HepG2 (cell line): ENCODE data around the gene CES2. TPM values are rescaled to one million over a fixed set of nuclear protein-coding genes. Genes with fewer than 3 reads are reported as not detected.

ENCODE experiments used
- GZF1 ChIP-seq: sonication (generic); formaldehyde crosslinking; IDR thresholded peaks from 2 replicates; pipeline ENCODE4 v1.5.1; 2020; ENCODE audit warnings: mild to moderate bottlenecking, missing genetic modification reagents
- KDM2A ChIP-seq: sonication (generic); formaldehyde crosslinking; IDR thresholded peaks from 2 replicates; pipeline ENCODE4 v1.4.0; 2020; ENCODE audit warnings: low read depth, missing genetic modification reagents, borderline replicate concordance
- KDM5B ChIP-seq: sonication (generic); formaldehyde crosslinking; IDR thresholded peaks from 2 replicates; pipeline ENCODE4 v1.4.0; 2020; ENCODE audit warnings: missing genetic modification reagents, mild to moderate bottlenecking, borderline replicate concordance
- LRRFIP1 ChIP-seq: sonication (generic); formaldehyde crosslinking; conservative IDR thresholded peaks from 2 replicates; pipeline ENCODE4 v1.4.0; 2020; ENCODE audit warnings: missing genetic modification reagents
- TCF12 ChIP-seq, 2 experiments: fragments of 450-650 bp in 1 of 2; sonication (generic) in 1 of 2; formaldehyde crosslinking in 1 of 2; IDR thresholded peaks; 2 replicates each; pipeline versions ENCODE4 v1.6.1 to v1.8.0; 2017 to 2022; ENCODE audit warnings: antibody characterized with exemption in 1 of 2, mild to moderate bottlenecking in 1 of 2, missing genetic modification reagents in 1 of 2, moderate library complexity in 1 of 2
- THAP8 ChIP-seq: sonication (generic); formaldehyde crosslinking; IDR thresholded peaks from 2 replicates; pipeline ENCODE4 v1.5.1; 2020; ENCODE audit warnings: missing genetic modification reagents, mild to moderate bottlenecking, borderline replicate concordance
- ZNF777 ChIP-seq: sonication (generic); formaldehyde crosslinking; IDR thresholded peaks from 2 replicates; pipeline ENCODE4 v1.4.0; 2020; ENCODE audit warnings: missing genetic modification reagents
- polyA plus RNA-seq, 8 experiments: library from polyadenylated mRNA; depleted of rRNA in 3 of 8; stranded (reverse) in 7 of 8; unstranded in 1 of 8; fragments of >200 nt; fragmentation: Illumina TruSeq in 4 of 8; extraction: Trizol in 4 of 8; gene quantifications; 2 replicates each; pipeline versions ENCODE4 v1.2.1 to v1.2.3, GENCODE V29; 2011 to 2016; ENCODE audit warnings: low read depth in 4 of 8, missing spikeins in 1 of 8, mixed read lengths in 1 of 8; ENCODE audit not compliant: insufficient read depth in 1 of 8
- total RNA-seq, 5 experiments: library from RNA; depleted of rRNA; stranded (reverse); fragments of >200 nt; fragmentation: Illumina TruSeq; extraction: Trizol; gene quantifications; 2 replicates each; pipeline ENCODE4 v1.2.3, GENCODE V29; 2016; ENCODE audit warnings: low read depth in 1 of 5
- TF ChIP-seq, protein P1 (sequence below): sonication (generic); formaldehyde crosslinking; IDR thresholded peaks from one replicate; pipeline ENCODE4 v1.5.1; 2020; ENCODE audit warnings: mild to moderate bottlenecking, missing genetic modification reagents; ENCODE audit errors: not compliant biosample characterization
- TF ChIP-seq, protein P2 (sequence below): sonication (generic); formaldehyde crosslinking; IDR thresholded peaks from 2 replicates; pipeline ENCODE4 v1.4.0; 2020; ENCODE audit warnings: missing genetic modification reagents
- TF ChIP-seq, protein P3 (sequence below): sonication (generic); formaldehyde crosslinking; IDR thresholded peaks from 2 replicates; pipeline ENCODE4 v1.4.0; 2020; ENCODE audit warnings: missing genetic modification reagents, borderline replicate concordance
- TF ChIP-seq, protein P4 (sequence below): sonication (generic); formaldehyde crosslinking; IDR thresholded peaks from 2 replicates; pipeline ENCODE4 v1.4.0; 2020; ENCODE audit warnings: missing genetic modification reagents, low read depth, mild to moderate bottlenecking, borderline replicate concordance

Gene CES2
- total and polyA plus RNA-seq, 2 of the 13 experiments (the other 11 are each of a cell fraction or from before 2014, with no cell fraction given): 50.6 to 63.8 TPM

DNA sequence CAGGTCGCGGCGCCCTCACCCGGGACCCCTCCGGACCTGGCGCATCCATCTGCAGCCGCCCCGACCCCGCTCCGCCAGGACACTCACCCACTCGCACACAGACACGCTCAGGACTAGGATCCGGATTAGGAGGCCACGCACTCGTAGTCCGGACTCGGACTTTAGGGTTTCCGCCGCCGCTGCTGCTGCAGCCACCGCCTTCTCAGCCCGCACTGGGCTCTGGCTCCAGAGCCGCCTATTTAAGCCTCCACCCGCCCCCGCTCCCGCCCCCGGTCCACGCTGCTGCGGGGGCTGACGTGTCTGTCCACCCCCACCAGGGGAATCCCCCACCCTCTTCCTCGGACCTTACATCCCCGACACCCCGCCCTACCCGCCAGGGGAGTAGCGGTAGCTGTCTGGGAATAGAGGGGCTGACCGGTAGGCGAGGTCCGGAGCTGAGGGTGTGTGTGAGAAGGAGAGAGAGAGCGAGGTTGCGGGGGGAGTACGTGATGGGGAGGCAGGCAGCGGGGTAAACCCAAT, 9.9 kb upstream of the CES2 start, which contains the start of gene RRAD (continued):
- TF ChIP-seq, protein P1, sequence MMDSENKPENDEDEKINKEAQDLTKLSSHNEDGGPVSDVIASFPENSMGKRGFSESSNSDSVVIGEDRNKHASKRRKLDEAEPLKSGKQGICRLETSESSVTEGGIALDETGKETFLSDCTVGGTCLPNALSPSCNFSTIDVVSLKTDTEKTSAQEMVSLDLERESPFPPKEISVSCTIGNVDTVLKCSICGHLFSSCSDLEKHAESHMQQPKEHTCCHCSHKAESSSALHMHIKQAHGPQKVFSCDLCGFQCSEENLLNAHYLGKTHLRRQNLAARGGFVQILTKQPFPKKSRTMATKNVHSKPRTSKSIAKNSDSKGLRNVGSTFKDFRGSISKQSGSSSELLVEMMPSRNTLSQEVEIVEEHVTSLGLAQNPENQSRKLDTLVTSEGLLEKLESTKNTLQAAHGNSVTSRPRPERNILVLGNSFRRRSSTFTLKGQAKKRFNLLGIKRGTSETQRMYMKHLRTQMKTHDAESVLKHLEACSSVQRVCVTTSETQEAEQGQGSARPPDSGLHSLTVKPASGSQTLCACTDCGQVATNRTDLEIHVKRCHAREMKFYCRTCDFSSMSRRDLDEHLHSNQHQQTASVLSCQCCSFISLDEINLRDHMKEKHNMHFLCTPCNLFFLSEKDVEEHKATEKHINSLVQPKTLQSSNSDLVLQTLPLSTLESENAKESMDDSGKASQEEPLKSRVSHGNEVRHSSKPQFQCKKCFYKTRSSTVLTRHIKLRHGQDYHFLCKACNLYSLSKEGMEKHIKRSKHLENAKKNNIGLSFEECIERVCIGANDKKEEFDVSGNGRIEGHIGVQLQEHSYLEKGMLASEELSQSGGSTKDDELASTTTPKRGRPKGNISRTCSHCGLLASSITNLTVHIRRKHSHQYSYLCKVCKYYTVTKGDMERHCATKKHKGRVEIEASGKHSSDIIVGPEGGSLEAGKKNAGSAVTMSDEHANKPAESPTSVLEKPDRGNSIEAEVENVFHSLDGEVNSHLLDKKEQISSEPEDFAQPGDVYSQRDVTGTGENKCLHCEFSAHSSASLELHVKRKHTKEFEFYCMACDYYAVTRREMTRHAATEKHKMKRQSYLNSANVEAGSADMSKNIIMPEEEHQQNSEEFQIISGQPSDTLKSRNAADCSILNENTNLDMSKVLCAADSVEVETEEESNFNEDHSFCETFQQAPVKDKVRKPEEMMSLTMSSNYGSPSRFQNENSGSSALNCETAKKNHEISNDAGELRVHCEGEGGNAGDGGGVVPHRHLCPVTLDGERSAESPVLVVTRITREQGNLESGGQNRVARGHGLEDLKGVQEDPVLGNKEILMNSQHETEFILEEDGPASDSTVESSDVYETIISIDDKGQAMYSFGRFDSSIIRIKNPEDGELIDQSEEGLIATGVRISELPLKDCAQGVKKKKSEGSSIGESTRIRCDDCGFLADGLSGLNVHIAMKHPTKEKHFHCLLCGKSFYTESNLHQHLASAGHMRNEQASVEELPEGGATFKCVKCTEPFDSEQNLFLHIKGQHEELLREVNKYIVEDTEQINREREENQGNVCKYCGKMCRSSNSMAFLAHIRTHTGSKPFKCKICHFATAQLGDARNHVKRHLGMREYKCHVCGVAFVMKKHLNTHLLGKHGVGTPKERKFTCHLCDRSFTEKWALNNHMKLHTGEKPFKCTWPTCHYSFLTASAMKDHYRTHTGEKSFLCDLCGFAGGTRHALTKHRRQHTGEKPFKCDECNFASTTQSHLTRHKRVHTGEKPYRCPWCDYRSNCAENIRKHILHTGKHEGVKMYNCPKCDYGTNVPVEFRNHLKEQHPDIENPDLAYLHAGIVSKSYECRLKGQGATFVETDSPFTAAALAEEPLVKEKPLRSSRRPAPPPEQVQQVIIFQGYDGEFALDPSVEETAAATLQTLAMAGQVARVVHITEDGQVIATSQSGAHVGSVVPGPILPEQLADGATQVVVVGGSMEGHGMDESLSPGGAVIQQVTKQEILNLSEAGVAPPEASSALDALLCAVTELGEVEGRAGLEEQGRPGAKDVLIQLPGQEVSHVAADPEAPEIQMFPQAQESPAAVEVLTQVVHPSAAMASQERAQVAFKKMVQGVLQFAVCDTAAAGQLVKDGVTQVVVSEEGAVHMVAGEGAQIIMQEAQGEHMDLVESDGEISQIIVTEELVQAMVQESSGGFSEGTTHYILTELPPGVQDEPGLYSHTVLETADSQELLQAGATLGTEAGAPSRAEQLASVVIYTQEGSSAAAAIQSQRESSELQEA (CRISPR knock-in tag): peak; percentile 46
- TF ChIP-seq KDM5B: peak; percentile 50
- TF ChIP-seq TCF12 (IDR thresholded peaks at IDR 0.05): no peak
- TF ChIP-seq TCF12 (CRISPR knock-in tag; IDR thresholded peaks at IDR 0.05): 0 out of 2 replicates have a peak, but pooled peaks have one; percentile 21
- TF ChIP-seq, protein P2, sequence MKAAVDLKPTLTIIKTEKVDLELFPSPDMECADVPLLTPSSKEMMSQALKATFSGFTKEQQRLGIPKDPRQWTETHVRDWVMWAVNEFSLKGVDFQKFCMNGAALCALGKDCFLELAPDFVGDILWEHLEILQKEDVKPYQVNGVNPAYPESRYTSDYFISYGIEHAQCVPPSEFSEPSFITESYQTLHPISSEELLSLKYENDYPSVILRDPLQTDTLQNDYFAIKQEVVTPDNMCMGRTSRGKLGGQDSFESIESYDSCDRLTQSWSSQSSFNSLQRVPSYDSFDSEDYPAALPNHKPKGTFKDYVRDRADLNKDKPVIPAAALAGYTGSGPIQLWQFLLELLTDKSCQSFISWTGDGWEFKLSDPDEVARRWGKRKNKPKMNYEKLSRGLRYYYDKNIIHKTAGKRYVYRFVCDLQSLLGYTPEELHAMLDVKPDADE (CRISPR knock-in tag): no peak
- no peak for TF ChIP-seq THAP8 (CRISPR knock-in tag)
- TF ChIP-seq GZF1 (CRISPR knock-in tag): no peak
- TF ChIP-seq KDM2A (CRISPR knock-in tag): 0 out of 2 replicates have a peak, but pooled peaks have one; percentile 5
- TF ChIP-seq, protein P3, sequence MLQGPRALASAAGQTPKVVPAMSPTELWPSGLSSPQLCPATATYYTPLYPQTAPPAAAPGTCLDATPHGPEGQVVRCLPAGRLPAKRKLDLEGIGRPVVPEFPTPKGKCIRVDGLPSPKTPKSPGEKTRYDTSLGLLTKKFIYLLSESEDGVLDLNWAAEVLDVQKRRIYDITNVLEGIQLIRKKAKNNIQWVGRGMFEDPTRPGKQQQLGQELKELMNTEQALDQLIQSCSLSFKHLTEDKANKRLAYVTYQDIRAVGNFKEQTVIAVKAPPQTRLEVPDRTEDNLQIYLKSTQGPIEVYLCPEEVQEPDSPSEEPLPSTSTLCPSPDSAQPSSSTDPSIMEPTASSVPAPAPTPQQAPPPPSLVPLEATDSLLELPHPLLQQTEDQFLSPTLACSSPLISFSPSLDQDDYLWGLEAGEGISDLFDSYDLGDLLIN (CRISPR knock-in tag): no peak
- TF ChIP-seq, protein P4, sequence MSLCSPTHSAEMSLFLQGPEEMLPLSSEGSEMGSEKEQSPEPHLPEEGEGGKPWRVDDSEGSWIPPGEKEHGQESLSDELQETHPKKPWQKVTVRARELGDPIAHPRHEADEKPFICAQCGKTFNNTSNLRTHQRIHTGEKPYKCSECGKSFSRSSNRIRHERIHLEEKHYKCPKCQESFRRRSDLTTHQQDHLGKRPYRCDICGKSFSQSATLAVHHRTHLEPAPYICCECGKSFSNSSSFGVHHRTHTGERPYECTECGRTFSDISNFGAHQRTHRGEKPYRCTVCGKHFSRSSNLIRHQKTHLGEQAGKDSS (CRISPR knock-in tag): no peak
- TF ChIP-seq ZNF777 (CRISPR knock-in tag): peak; percentile 94
- no peak for TF ChIP-seq LRRFIP1 (CRISPR knock-in tag)
